Neuronal stem cell (in vitro differentiated cells): Measurements from ENCODE around the gene ADGRF1. TPM values are rescaled to one million over a fixed set of nuclear protein-coding genes. Genes with fewer than 3 reads are reported as not detected.
"Not testable (repeated sequence)": the region's sequence is repeated elsewhere in the genome, so short reads cannot be mapped to it uniquely, and the experiment has no call there.

Experiments
- DNase-seq: peaks from one replicate; pipeline ENCODE4 v3.0.0-alpha.2; 2013; ENCODE audit warnings: low spot score
- H2AFZ ChIP-seq: one replicate; pipeline ENCODE4 v1.6.1; 2013; ENCODE audit warnings: mild to moderate bottlenecking, low read length, inconsistent platforms
- H2AK5ac ChIP-seq: 2 replicates; pipeline ENCODE4 v1.6.1; 2013; ENCODE audit warnings: low read depth, mild to moderate bottlenecking, inconsistent platforms, low read length, moderate library complexity, mixed read lengths
- H2BK120ac ChIP-seq: 2 replicates; pipeline ENCODE4 v1.6.1; 2013; ENCODE audit warnings: low read depth, mild to moderate bottlenecking, inconsistent platforms, low read length, moderate library complexity, mixed read lengths
- H2BK12ac ChIP-seq: one replicate; pipeline ENCODE4 v1.6.1; 2013; ENCODE audit warnings: low read length, inconsistent platforms
- H2BK15ac ChIP-seq: 2 replicates; pipeline ENCODE4 v1.6.1; 2013; ENCODE audit warnings: mild to moderate bottlenecking, low read length, inconsistent platforms, mixed read lengths
- H2BK5ac ChIP-seq: one replicate; pipeline ENCODE4 v1.6.1; 2013; ENCODE audit warnings: inconsistent platforms, mild to moderate bottlenecking, low read length, moderate library complexity
- H3K14ac ChIP-seq: one replicate; pipeline ENCODE4 v1.6.1; 2013; ENCODE audit warnings: low read length, inconsistent platforms
- H3K18ac ChIP-seq: 2 replicates; pipeline ENCODE4 v1.6.1; 2013; ENCODE audit warnings: low read length, inconsistent platforms
- H3K23ac ChIP-seq: 2 replicates; pipeline ENCODE4 v1.6.1; 2013; ENCODE audit warnings: low read depth, mild to moderate bottlenecking, mixed read lengths, low read length, inconsistent platforms; ENCODE audit not compliant: poor library complexity
- H3K27ac ChIP-seq: replicated peaks from 3 replicates; pipeline ENCODE4 v1.5.1; 2013; ENCODE audit warnings: low read length, inconsistent platforms
- H3K27me3 ChIP-seq, 3 experiments: 2 replicates each; pipeline ENCODE4 v1.6.1; 2013; ENCODE audit warnings: low read length in 3 of 3, mild to moderate bottlenecking in 2 of 3, inconsistent platforms in 1 of 3, low read depth in 1 of 3, mixed read lengths in 1 of 3, moderate library complexity in 1 of 3; ENCODE audit not compliant: control insufficient read depth in 3 of 3, insufficient read depth in 3 of 3
- H3K36me3 ChIP-seq, 2 donors: replicated peaks in 1 of 2; 2 replicates each; pipeline ENCODE4 v1.6.1; 2013; ENCODE audit warnings: low read length in 2 of 2; ENCODE audit not compliant: control insufficient read depth in 2 of 2, insufficient read depth in 2 of 2
- H3K4ac ChIP-seq: 2 replicates; pipeline ENCODE4 v1.6.1; 2013; ENCODE audit warnings: inconsistent platforms, mild to moderate bottlenecking, low read length, moderate library complexity
- H3K4me1 ChIP-seq, 2 donors: 1 replicate in 1 of 2; 2 replicates in 1 of 2; pipeline ENCODE4 v1.6.1; 2013; ENCODE audit warnings: low read length in 2 of 2, low read depth in 1 of 2; ENCODE audit not compliant: control insufficient read depth in 2 of 2, insufficient read depth in 1 of 2
- H3K4me2 ChIP-seq: one replicate; pipeline ENCODE4 v1.6.1; 2013; ENCODE audit warnings: mild to moderate bottlenecking, low read length, inconsistent platforms; ENCODE audit not compliant: insufficient read depth, poor library complexity, severe bottlenecking
- H3K4me3 ChIP-seq, 2 donors: 2 replicates each; pipeline ENCODE4 v1.5.1; 2013; ENCODE audit warnings: low read length in 2 of 2, mild to moderate bottlenecking in 2 of 2, inconsistent platforms in 1 of 2, moderate library complexity in 1 of 2
- H3K79me1 ChIP-seq: one replicate; pipeline ENCODE4 v1.6.1; 2013; ENCODE audit warnings: low read depth, mild to moderate bottlenecking, inconsistent platforms, low read length, moderate library complexity
- H3K9ac ChIP-seq: one replicate; pipeline ENCODE4 v1.6.1; 2013; ENCODE audit warnings: mild to moderate bottlenecking, low read depth, low read length, inconsistent platforms; ENCODE audit not compliant: poor library complexity
- H3K9me3 ChIP-seq, 2 donors: replicated peaks in 1 of 2; 2 replicates each; pipeline versions ENCODE3 to v1.6.1; 2013; ENCODE audit warnings: low read length in 2 of 2, mild to moderate bottlenecking in 2 of 2, inconsistent platforms in 1 of 2, low read depth in 1 of 2, mixed read lengths in 1 of 2, moderate library complexity in 1 of 2; ENCODE audit not compliant: control insufficient read depth in 2 of 2, insufficient read depth in 1 of 2
- H4K8ac ChIP-seq: one replicate; pipeline ENCODE4 v1.6.1; 2013; ENCODE audit warnings: low read depth, mild to moderate bottlenecking, inconsistent platforms, low read length, moderate library complexity
- H4K91ac ChIP-seq: one replicate; pipeline ENCODE4 v1.6.1; 2013; ENCODE audit warnings: low read length, low read depth, mild to moderate bottlenecking, inconsistent platforms; ENCODE audit not compliant: poor library complexity
- WGBS, 2 donors: extraction: QIAGEN DNeasy Blood & Tissue Kit; methylation state at CpG; one replicate each; pipeline ENCODE4 v1.1.7; 2013; ENCODE audit warnings: missing lambda C conversion rate in 2 of 2, mixed read lengths in 1 of 2; ENCODE audit not compliant: insufficient read length in 2 of 2, insufficient replicate concordance in 1 of 2; ENCODE audit errors: extremely low coverage in 2 of 2; 5-methylcytosine and 5-hydroxymethylcytosine counted together
- polyA plus RNA-seq, 2 experiments: library from polyadenylated mRNA; stranded (reverse); fragments of 200-250 nt; gene quantifications; one replicate each; pipeline ENCODE4 v1.2.3, GENCODE V29; 2013

Gene ADGRF1
- 0.01 TPM for polyA plus RNA-seq (2013, experiment 1 of 2)
- polyA plus RNA-seq (2013, experiment 2 of 2) = 0.01 TPM

GRCh38 chr6:47042275-47042791 is at the start of gene ADGRF1:
Gene ADGRF1 (minus strand): TSS chr6:47042332. CDS start chr6:47029061, 13,271 bp downstream.
- Histone ChIP-seq H3K23ac (no peak within 1 kb of the TSS), H2BK120ac (no peak within 1 kb of the TSS), H3K9me3 (no peaks in the 10 kb centered on the region), H3K14ac (no peak within 1 kb of the TSS), H3K27ac (no peak within 1 kb of the TSS), H3K9ac (no peak within 1 kb of the TSS), H3K4me3 (no peak within 1 kb of the TSS), H2AK5ac (no peak within 1 kb of the TSS), H4K91ac (no peak within 1 kb of the TSS), H3K4ac (no peak within 1 kb of the TSS), H2BK15ac (no peak within 1 kb of the TSS), H3K36me3 (no peaks in the 10 kb centered on the region), H4K8ac (no peak within 1 kb of the TSS), H2AFZ (no peak within 1 kb of the TSS), H2BK5ac (no peak within 1 kb of the TSS), H2BK12ac (no peak within 1 kb of the TSS), H3K18ac (no peak within 1 kb of the TSS), H3K79me1 (no peaks in the 10 kb centered on the region), H3K4me2 (no peak within 1 kb of the TSS), H3K4me1 (peaks cover 0 to 4% of the 10 kb centered on the region in 2 donors), H3K27me3 (no peaks in the 10 kb centered on the region)
- no CpG with 5 or more reads among the region's 3 CpGs for WGBS, 2 donors
- DNase-seq = no peak

- DNase-seq = no peak
- Histone ChIP-seq H3K4me1 (no peaks in the 10 kb centered on the region), H3K14ac (no peak overlapping the region), H4K91ac (no peak overlapping the region), H3K9ac (no peak overlapping the region), H3K4me2 (no peak overlapping the region), H2BK5ac (no peak overlapping the region), H3K79me1 (no peaks in the 10 kb centered on the region), H2BK15ac (no peak overlapping the region), H3K27ac (no peak overlapping the region), H3K9me3 (no peaks in the 10 kb centered on the region), H2BK120ac (no peak overlapping the region), H2AFZ (no peak overlapping the region), H2BK12ac (no peak overlapping the region), H3K27me3 (peaks cover 0 to 4% (median 0%) of the 10 kb centered on the region in 3 experiments), H2AK5ac (no peak overlapping the region), H3K18ac (no peak overlapping the region), H4K8ac (no peak overlapping the region), H3K36me3 (no peaks in the 10 kb centered on the region), H3K4ac (no peak overlapping the region), H3K23ac (no peak overlapping the region), H3K4me3 (no peak overlapping the region)
- WGBS, 2 donors = no CpG with 5 or more reads among the region's 6 CpGs
These were observed 48.7 kb upstream of the ADGRF1 start for GRCh38 chr6:47090881-47091280.

GRCh38 chr6:47089473-47089872 is 47.3 kb upstream of the ADGRF1 start:
- not testable (repeated sequence) for H4K91ac ChIP-seq

GRCh38 chr6:47086051-47086770 is 44.1 kb upstream of the ADGRF1 start:
- Histone ChIP-seq H3K4me1 (no peaks in the 10 kb centered on the region), H4K8ac (no peak overlapping the region), H3K4me3 (no peak overlapping the region), H3K9me3 (no peaks in the 10 kb centered on the region), H3K4ac (no peak overlapping the region), H3K36me3 (no peaks in the 10 kb centered on the region), H4K91ac (no peak overlapping the region), H2BK120ac (no peak overlapping the region), H3K79me1 (no peaks in the 10 kb centered on the region), H3K27ac (no peak overlapping the region), H2BK5ac (no peak overlapping the region), H3K4me2 (no peak overlapping the region), H3K14ac (no peak overlapping the region), H3K18ac (no peak overlapping the region), H3K27me3 (no peaks in the 10 kb centered on the region), H2BK15ac (no peak overlapping the region), H2BK12ac (no peak overlapping the region), H3K9ac (no peak overlapping the region), H2AK5ac (no peak overlapping the region), H2AFZ (no peak overlapping the region), H3K23ac (no peak overlapping the region)
- DNase-seq = no peak
- no CpG with 5 or more reads among the region's 4 CpGs for WGBS, 2 donors

More at GRCh38 chr6:47089473-47089872, 47.3 kb upstream of the ADGRF1 start:
- H3K9me3 ChIP-seq, H3K9ac ChIP-seq, H3K27me3 ChIP-seq, H3K4me1 ChIP-seq, H3K27ac ChIP-seq, DNase-seq, H3K79me1 ChIP-seq, H3K4me3 ChIP-seq, H3K36me3 ChIP-seq, H2AFZ ChIP-seq, H4K8ac ChIP-seq, H2BK12ac ChIP-seq, H2AK5ac ChIP-seq, H3K23ac ChIP-seq, H2BK5ac ChIP-seq, H3K4ac ChIP-seq, H2BK15ac ChIP-seq, H2BK120ac ChIP-seq, H3K18ac ChIP-seq, H3K4me2 ChIP-seq, H3K14ac ChIP-seq: not testable (repeated sequence)
- no CpG with 5 or more reads among the region's 4 CpGs for WGBS, 2 donors
